MG63 (cell line): Measurements from ENCODE around the gene HES4. TPM values are rescaled to one million over a fixed set of nuclear protein-coding genes. Genes with fewer than 3 reads are reported as not detected.

Source experiments
- DNase-seq: peaks from one replicate; pipeline ENCODE4 v3.0.0-alpha.2; 2020
- H3K27me3 ChIP-seq: fragments of 250-450 bp; sonication (Bioruptor Pico); 2 replicates; pipeline ENCODE4 v1.5.1; 2020; ENCODE audit warnings: mild to moderate bottlenecking, moderate library complexity
- H3K36me3 ChIP-seq: fragments of 250-450 bp; sonication (Bioruptor Pico); 2 replicates; pipeline ENCODE4 v1.5.1; 2020; ENCODE audit warnings: mild to moderate bottlenecking, moderate library complexity
- H3K4me3 ChIP-seq: fragments of 250-450 bp; sonication (Bioruptor Pico); 2 replicates; pipeline ENCODE4 v1.5.1; 2020; ENCODE audit warnings: mild to moderate bottlenecking, moderate library complexity
- H3K9me3 ChIP-seq: fragments of 250-450 bp; sonication (Bioruptor Pico); 2 replicates; pipeline ENCODE4 v1.5.1; 2020; ENCODE audit warnings: mild to moderate bottlenecking, moderate library complexity
- total RNA-seq: library from RNA; depleted of rRNA; stranded (reverse); fragments of >200 nt; shearing (Covaris generic); gene quantifications from 2 replicates; pipeline ENCODE4 v1.2.3, GENCODE V29; 2014; ENCODE audit warnings: low replicate concordance; rRNA removed

HES4 gene
- total RNA-seq, 1 experiment from 2014 or later: 25.5 TPM

DNA sequence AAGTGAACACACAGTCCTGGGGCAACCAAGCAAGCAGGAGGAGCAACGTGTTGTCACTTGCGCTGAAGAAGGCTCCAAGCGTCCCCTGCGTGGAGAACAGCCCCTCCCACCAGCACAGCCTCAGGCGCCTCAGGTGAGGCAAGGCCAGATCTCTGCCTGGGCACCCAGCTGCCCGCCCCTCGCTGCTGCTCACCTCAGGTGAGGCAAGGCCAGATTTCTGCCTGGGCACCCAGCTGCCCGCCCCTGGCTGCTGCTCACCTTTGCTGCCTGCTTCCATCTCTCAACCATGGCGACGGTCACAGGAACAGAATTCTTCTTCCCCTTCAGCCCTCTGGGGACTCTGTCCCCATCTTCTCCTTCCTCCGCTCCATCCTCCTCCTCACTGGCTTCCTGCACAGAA lies 43.3 kb downstream of the HES4 start:
- no peaks in the 10 kb centered on the region for H3K9me3 ChIP-seq
- DNase-seq: no peak
- H3K27me3 ChIP-seq: no peaks in the 10 kb centered on the region
- H3K36me3 ChIP-seq: peaks cover 43% of the 10 kb centered on the region
- H3K4me3 ChIP-seq: no peak overlapping the region

DNA sequence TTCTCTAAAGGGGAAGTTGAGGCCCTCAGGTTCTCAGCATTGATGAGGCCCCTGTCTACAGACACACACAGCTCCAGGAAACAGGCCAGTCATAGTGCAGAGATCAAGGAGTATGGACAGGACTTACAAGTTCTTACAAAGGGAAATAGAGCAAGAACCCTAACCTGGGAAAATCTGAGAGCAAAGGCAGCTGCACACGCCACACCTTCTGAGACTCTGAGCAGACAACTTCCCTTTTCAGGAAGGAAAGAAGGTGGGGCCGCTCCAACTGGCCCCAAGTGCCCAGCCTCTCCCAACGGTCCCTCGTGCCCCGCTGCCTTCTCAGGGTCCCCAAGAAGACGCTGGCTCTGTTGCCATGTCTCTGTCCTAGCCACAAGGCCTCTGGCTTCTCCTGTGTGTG lies 44.4 kb downstream of the HES4 start:
- H3K36me3 ChIP-seq: peaks cover 51% of the 10 kb centered on the region

DNA sequence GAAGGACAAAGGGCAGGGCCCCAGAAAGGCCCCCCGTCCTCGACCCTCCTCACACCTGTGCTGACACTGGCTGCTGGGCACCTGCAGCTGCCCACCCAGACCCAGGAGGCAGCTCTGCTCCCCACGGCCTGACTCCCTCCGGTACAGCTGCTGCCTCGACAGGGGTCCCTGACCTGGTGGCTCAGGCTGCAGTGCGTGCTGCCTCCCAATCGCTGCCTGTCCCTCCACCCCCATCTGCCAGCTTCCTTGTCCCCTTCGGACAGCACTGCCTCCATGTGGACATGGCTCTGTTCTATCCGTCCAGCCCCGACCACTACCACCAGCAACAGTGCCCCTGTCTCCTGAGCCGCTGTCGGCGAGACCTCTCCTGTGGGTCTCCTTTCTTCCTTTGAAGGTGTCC lies 45.0 kb downstream of the HES4 start:
- Histone ChIP-seq H3K27me3 (no peaks in the 10 kb centered on the region), H3K4me3 (no peak overlapping the region), H3K36me3 (peaks cover 57% of the 10 kb centered on the region), H3K9me3 (no peaks in the 10 kb centered on the region)
- no peak for DNase-seq

More for the DNA sequence above, 44.4 kb downstream of the HES4 start:
- DNase-seq: no peak
- H3K4me3 ChIP-seq: no peak overlapping the region
- no peaks in the 10 kb centered on the region for H3K9me3 ChIP-seq
- no peaks in the 10 kb centered on the region for H3K27me3 ChIP-seq

DNA sequence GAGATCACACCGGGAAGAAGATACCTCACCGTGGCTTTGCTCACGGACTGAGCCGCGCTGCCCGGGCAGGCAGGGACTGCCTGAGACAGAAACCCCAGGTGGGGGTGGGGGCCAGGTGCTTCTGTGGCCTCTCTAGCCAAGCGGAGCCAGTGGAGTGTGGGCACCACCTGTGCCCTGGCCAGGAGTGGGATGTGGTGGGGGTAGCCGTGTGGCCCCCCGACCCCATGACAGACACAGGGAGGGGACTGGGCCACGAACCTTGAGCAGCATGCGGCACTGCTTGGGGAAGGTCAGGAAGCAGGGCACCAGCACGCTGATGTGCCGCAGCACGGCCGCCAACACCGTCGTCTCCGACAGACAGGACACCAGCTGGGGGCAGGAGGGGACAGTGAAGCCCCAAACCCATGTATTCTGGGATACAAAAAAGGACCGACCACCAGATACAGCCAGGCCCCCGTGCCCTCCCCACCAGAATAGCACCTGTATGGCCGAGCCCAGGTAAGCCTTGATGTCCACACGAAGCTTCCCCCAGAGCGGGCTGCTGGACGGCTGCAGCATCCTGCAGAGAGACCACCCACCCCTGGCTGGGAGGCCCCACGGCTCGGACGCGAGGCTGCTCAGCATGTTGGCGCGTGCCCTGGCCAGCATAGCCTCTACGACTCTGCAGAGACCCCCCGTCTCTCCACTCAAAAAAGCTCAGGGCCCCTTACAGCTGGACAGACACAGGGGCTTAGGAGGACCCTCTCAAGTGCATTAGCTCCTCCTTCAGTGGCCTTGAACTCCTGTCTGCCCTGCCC lies 46.2 kb downstream of the HES4 start:
- no peak for DNase-seq
- Histone ChIP-seq H3K9me3 (no peaks in the 10 kb centered on the region), H3K36me3 (peaks cover 61% of the 10 kb centered on the region), H3K4me3 (no peak overlapping the region), H3K27me3 (no peaks in the 10 kb centered on the region)

DNA sequence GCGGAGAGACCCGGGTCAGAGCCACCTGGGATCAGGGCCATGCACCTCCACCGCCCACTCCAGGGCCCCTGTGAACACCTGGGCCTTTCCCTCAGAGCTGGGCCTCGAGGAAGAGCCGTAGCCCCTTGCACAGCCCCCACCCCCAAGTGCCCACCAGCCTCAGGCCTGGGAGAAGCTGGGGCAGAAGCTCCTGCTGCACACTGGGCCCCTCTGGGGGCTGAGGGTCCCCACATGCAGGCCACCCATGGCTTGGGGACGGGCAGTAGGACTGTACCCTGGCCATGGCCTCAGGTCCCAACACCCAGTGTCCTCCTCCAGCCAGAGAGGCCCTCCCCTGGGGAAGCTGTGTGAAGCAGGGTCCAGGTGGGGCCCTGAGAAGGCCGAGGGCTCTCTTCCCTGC lies 47.3 kb downstream of the HES4 start:
- no peaks in the 10 kb centered on the region for H3K27me3 ChIP-seq
- H3K4me3 ChIP-seq: no peak overlapping the region
- DNase-seq: no peak
- no peaks in the 10 kb centered on the region for H3K9me3 ChIP-seq
- H3K36me3 ChIP-seq: peaks cover 62% of the 10 kb centered on the region

DNA sequence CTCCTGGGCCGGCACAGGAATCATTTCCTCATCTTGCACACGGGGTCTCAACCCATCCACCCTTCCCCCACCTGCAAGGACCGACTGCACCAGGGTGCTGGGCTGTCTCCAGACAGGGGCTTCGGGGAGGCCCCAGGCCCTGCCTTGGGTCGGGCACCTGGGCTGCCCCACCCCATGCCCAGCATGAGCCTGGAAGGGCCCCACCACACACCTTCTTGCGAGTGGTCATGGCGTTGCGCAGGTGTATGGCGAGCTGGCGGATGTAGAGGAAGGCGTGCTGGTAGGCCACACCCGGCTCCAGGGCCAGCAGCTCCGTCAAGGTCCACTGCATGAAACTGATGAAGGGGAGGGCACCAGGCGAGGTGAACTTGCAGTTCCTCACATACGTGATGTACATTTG lies 47.7 kb downstream of the HES4 start:
- no peak for DNase-seq
- peaks cover 65% of the 10 kb centered on the region for H3K36me3 ChIP-seq

DNA sequence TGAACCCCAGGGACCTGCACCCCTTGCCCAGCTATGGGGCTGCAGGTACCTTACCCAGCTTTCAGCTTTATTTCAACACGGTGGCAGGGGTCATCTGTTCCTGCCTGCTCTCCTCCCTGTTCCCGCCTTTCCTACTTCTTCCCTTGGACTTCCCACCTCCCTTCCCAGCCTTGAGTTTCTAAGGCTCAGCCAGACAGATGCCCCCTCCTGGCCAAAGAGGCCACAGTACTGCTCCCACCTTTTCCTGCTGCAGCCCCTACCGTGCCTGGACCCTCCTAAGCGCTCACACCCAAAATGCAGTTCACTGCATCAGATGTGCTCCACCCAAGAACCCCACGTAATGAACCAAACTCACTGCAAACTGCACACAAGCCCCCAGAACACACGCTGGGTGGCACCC lies 48.5 kb downstream of the HES4 start:
- DNase-seq: no peak
- Histone ChIP-seq H3K27me3 (no peaks in the 10 kb centered on the region), H3K9me3 (no peaks in the 10 kb centered on the region), H3K36me3 (peaks cover 64% of the 10 kb centered on the region), H3K4me3 (no peak overlapping the region)

More for the DNA sequence above, 47.7 kb downstream of the HES4 start:
- Histone ChIP-seq H3K4me3 (no peak overlapping the region), H3K27me3 (no peaks in the 10 kb centered on the region), H3K9me3 (no peaks in the 10 kb centered on the region)

DNA sequence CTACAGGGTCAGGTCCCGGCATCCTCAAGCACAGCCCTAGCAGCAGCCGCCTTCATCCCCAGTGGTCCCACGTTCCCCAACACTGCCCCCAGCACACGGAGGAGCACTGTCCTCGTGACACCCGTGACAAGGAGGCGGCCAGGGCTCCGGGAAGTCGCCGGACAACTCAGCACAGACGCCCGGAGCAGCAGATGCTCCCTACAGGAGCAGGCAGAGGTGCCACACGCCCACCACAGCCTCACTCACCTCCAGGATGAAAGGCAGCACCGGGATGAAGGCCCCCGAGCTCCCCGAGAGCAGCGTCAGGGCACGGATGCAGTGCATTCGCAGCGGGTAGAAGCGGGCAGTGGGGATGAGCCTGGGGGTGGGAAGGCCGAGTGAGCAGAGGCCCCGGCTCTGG lies 49.0 kb downstream of the HES4 start:
- no peaks in the 10 kb centered on the region for H3K27me3 ChIP-seq

DNA sequence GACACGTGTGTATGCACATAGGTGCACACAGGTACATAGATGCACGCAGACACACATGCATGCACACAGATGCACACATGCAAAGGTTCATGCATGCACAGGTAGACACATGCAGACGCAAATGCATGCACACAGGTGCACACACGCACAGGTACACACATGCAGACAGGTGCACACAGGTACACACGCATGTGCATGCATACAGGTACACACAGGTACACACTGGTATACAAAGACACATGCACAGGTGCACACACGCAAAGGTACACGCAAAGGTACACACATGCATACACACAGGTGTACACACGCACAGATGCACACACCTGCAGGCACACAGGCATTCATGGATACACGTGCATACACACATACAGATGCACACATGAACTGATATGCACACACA lies 49.6 kb downstream of the HES4 start:
- H3K27me3 ChIP-seq: no peaks in the 10 kb centered on the region
- no peak overlapping the region for H3K4me3 ChIP-seq
- DNase-seq: no peak
- no peaks in the 10 kb centered on the region for H3K9me3 ChIP-seq
- H3K36me3 ChIP-seq: peaks cover 58% of the 10 kb centered on the region

More for the DNA sequence above, 49.0 kb downstream of the HES4 start:
- DNase-seq: no peak
- peaks cover 61% of the 10 kb centered on the region for H3K36me3 ChIP-seq
- H3K4me3 ChIP-seq: no peak overlapping the region
- H3K9me3 ChIP-seq: no peaks in the 10 kb centered on the region

Other genes with a start within 250 kb of the HES4 start
- gene SAMD11, start 76.2 kb downstream of the HES4 start, total RNA-seq: 32.7 and 43.5 TPM in 2 replicates
- 176 and 277 TPM in 2 replicates for gene NOC2L, start 40.8 kb downstream of the HES4 start, total RNA-seq
- gene KLHL17, start 39.5 kb downstream of the HES4 start, total RNA-seq: 6.7 and 14.7 TPM in 2 replicates
- gene PLEKHN1, start 33.6 kb downstream of the HES4 start, total RNA-seq: 0.56 TPM in 1 of 2 replicates, not detected in the other
- gene PERM1, start 18.0 kb downstream of the HES4 start, total RNA-seq: 0.13 TPM in 1 of 2 replicates, not detected in the other
- 68.0 and 98.4 TPM in 2 replicates for gene ISG15, start 13.4 kb upstream of the HES4 start, total RNA-seq
- gene AGRN, start 20.0 kb upstream of the HES4 start, total RNA-seq: 38.0 and 70.2 TPM in 2 replicates
- not detected in 2 replicates for gene RNF223, start 74.2 kb upstream of the HES4 start, total RNA-seq
- gene C1orf159, start 116.0 kb upstream of the HES4 start, total RNA-seq: 7.3 and 18.2 TPM in 2 replicates
- not detected in 2 replicates for gene TTLL10, start 173.8 kb upstream of the HES4 start, total RNA-seq
- gene TNFRSF18, start 206.5 kb upstream of the HES4 start, total RNA-seq: not detected in 2 replicates
- gene TNFRSF4, start 214.1 kb upstream of the HES4 start, total RNA-seq: not detected in 2 replicates
- 93.0 and 126 TPM in 2 replicates for gene SDF4, start 231.9 kb upstream of the HES4 start, total RNA-seq
- gene B3GALT6, start 232.1 kb upstream of the HES4 start, total RNA-seq: 36.6 and 37.4 TPM in 2 replicates
- gene C1QTNF12, start 246.6 kb upstream of the HES4 start, total RNA-seq: 0.26 TPM in 1 of 2 replicates, not detected in the other